ENCODE results near the gene TMEM88. TPM values are rescaled to one million over a fixed set of nuclear protein-coding genes. Genes with fewer than 3 reads are reported as not detected.

The TMEM88 gene
- total RNA-seq, 1 donor, result 0.36 TPM

- Histone ChIP-seq H3K79me2 (ENCODE audit: insufficient read depth, low read length) (no peaks in the 10 kb centered on the region), H3K4me2 (ENCODE audit: insufficient read depth, low read length) (no peak overlapping the region), H3K36me3 (ENCODE audit: insufficient read depth, low read length) (no peaks in the 10 kb centered on the region), H2AFZ (ENCODE audit: low read length) (no peak overlapping the region), H4K20me1 (ENCODE audit: insufficient read depth, low read length) (no peaks in the 10 kb centered on the region), H3K4me3 (ENCODE audit: insufficient read depth, low read length) (no peak overlapping the region), H3K27me3 (ENCODE audit: insufficient read depth, low read length) (peaks cover 4% of the 10 kb centered on the region), H3K27ac (ENCODE audit: low read depth, low read length) (no peak overlapping the region), H3K4me1 (ENCODE audit: insufficient read depth, low read length) (peaks cover 6% of the 10 kb centered on the region), H3K9me3 (ENCODE audit: low read depth, low read length) (no peaks in the 10 kb centered on the region)
- TF ChIP-seq CTCF (IDR thresholded peaks at IDR 0.05; ENCODE audit: extremely low read depth, low read depth, low read length), result no peak
- no peak for DNase-seq (ENCODE audit: insufficient read length, low spot score, missing footprints)
These were observed 31.3 kb upstream of the TMEM88 start for GRCh38 chr17:7823581-7824001.

GRCh38 chr17:7824021-7824924, 30.6 kb upstream of the TMEM88 start:
- no peak for TF ChIP-seq CTCF (IDR thresholded peaks at IDR 0.05; ENCODE audit: extremely low read depth, low read depth, low read length)
- Histone ChIP-seq H3K4me3 (ENCODE audit: insufficient read depth, low read length) (no peak overlapping the region), H4K20me1 (ENCODE audit: insufficient read depth, low read length) (no peaks in the 10 kb centered on the region), H3K27me3 (ENCODE audit: insufficient read depth, low read length) (peaks cover 5% of the 10 kb centered on the region), H3K27ac (ENCODE audit: low read depth, low read length) (no peak overlapping the region), H3K36me3 (ENCODE audit: insufficient read depth, low read length) (no peaks in the 10 kb centered on the region), H3K79me2 (ENCODE audit: insufficient read depth, low read length) (no peaks in the 10 kb centered on the region), H3K9me3 (ENCODE audit: low read depth, low read length) (no peaks in the 10 kb centered on the region), H3K4me1 (ENCODE audit: insufficient read depth, low read length) (peaks cover 6% of the 10 kb centered on the region), H3K4me2 (ENCODE audit: insufficient read depth, low read length) (no peak overlapping the region), H2AFZ (ENCODE audit: low read length) (no peak overlapping the region)
- peak; percentile 73 for DNase-seq (ENCODE audit: insufficient read length, low spot score, missing footprints)

- TF ChIP-seq CTCF (IDR thresholded peaks at IDR 0.05; ENCODE audit: extremely low read depth, low read depth, low read length), result peak; percentile 27
- no peaks in the 10 kb centered on the region for H3K9me3 ChIP-seq (ENCODE audit: low read depth, low read length)
- H3K36me3 ChIP-seq (ENCODE audit: insufficient read depth, low read length), result no peaks in the 10 kb centered on the region
- peaks cover 8% of the 10 kb centered on the region for H3K27me3 ChIP-seq (ENCODE audit: insufficient read depth, low read length)
- no peak overlapping the region for H3K27ac ChIP-seq (ENCODE audit: low read depth, low read length)
- no peak overlapping the region for H2AFZ ChIP-seq (ENCODE audit: low read length)
- H3K4me1 ChIP-seq (ENCODE audit: insufficient read depth, low read length), result peaks cover 6% of the 10 kb centered on the region
- peak; percentile 65 for DNase-seq (ENCODE audit: insufficient read length, low spot score, missing footprints)
- H3K79me2 ChIP-seq (ENCODE audit: insufficient read depth, low read length), result no peaks in the 10 kb centered on the region
- no peak overlapping the region for H3K4me2 ChIP-seq (ENCODE audit: insufficient read depth, low read length)
- H4K20me1 ChIP-seq (ENCODE audit: insufficient read depth, low read length), result no peaks in the 10 kb centered on the region
- no peak overlapping the region for H3K4me3 ChIP-seq (ENCODE audit: insufficient read depth, low read length)
These were observed 29.5 kb upstream of the TMEM88 start for GRCh38 chr17:7825206-7825990.

GRCh38 chr17:7830616-7831015, 24.2 kb upstream of the TMEM88 start:
- TF ChIP-seq CTCF (IDR thresholded peaks at IDR 0.05; ENCODE audit: extremely low read depth, low read depth, low read length), result no peak
- DNase-seq (ENCODE audit: insufficient read length, low spot score, missing footprints), result no peak
- Histone ChIP-seq H3K9me3 (ENCODE audit: low read depth, low read length) (no peaks in the 10 kb centered on the region), H4K20me1 (ENCODE audit: insufficient read depth, low read length) (no peaks in the 10 kb centered on the region), H3K27me3 (ENCODE audit: insufficient read depth, low read length) (peaks cover 19% of the 10 kb centered on the region), H3K4me1 (ENCODE audit: insufficient read depth, low read length) (peaks cover 13% of the 10 kb centered on the region), H3K27ac (ENCODE audit: low read depth, low read length) (no peak overlapping the region), H3K4me3 (ENCODE audit: insufficient read depth, low read length) (no peak overlapping the region), H3K36me3 (ENCODE audit: insufficient read depth, low read length) (no peaks in the 10 kb centered on the region), H3K4me2 (ENCODE audit: insufficient read depth, low read length) (no peak overlapping the region), H3K79me2 (ENCODE audit: insufficient read depth, low read length) (no peaks in the 10 kb centered on the region), H2AFZ (ENCODE audit: low read length) (no peak overlapping the region)
